ENCODE data around the gene MTHFD2.

Gene MTHFD2

GRCh38 chr2:74205113-74205512 lies 6.7 kb downstream of the MTHFD2 start:
- ChIA-PET CTCF (no interaction called here), POLR2A (interaction anchor here (1.0 to 2.4 kb wide), 2 partner anchors 11 to 27 kb away, joined by 3 to 8 read pairs; partner anchors contain the start of gene MOB1A)
- TF ChIP-seq ATF2 (tag by site-specific recombination; IDR thresholded peaks at IDR 0.05; ENCODE audit: low read depth) (no peak), PRDM6 (tag by site-specific recombination; IDR thresholded peaks at IDR 0.05) (peak; percentile 75), ZNF274 (IDR thresholded peaks at IDR 0.05; ENCODE audit: low read length) (no peak), ZNF274 (tag by site-specific recombination; IDR thresholded peaks at IDR 0.05; ENCODE audit: borderline replicate concordance) (no peak), FEZF1 (tag by site-specific recombination; IDR thresholded peaks at IDR 0.05) (peak; percentile 56), ZNF202 (tag by site-specific recombination; IDR thresholded peaks at IDR 0.05; ENCODE audit: borderline replicate concordance) (no peak)
- TF ChIP-seq, protein P1, sequence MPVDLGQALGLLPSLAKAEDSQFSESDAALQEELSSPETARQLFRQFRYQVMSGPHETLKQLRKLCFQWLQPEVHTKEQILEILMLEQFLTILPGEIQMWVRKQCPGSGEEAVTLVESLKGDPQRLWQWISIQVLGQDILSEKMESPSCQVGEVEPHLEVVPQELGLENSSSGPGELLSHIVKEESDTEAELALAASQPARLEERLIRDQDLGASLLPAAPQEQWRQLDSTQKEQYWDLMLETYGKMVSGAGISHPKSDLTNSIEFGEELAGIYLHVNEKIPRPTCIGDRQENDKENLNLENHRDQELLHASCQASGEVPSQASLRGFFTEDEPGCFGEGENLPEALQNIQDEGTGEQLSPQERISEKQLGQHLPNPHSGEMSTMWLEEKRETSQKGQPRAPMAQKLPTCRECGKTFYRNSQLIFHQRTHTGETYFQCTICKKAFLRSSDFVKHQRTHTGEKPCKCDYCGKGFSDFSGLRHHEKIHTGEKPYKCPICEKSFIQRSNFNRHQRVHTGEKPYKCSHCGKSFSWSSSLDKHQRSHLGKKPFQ (tag by site-specific recombination; IDR thresholded peaks at IDR 0.05), result no peak
- TF ChIP-seq, protein P2, sequence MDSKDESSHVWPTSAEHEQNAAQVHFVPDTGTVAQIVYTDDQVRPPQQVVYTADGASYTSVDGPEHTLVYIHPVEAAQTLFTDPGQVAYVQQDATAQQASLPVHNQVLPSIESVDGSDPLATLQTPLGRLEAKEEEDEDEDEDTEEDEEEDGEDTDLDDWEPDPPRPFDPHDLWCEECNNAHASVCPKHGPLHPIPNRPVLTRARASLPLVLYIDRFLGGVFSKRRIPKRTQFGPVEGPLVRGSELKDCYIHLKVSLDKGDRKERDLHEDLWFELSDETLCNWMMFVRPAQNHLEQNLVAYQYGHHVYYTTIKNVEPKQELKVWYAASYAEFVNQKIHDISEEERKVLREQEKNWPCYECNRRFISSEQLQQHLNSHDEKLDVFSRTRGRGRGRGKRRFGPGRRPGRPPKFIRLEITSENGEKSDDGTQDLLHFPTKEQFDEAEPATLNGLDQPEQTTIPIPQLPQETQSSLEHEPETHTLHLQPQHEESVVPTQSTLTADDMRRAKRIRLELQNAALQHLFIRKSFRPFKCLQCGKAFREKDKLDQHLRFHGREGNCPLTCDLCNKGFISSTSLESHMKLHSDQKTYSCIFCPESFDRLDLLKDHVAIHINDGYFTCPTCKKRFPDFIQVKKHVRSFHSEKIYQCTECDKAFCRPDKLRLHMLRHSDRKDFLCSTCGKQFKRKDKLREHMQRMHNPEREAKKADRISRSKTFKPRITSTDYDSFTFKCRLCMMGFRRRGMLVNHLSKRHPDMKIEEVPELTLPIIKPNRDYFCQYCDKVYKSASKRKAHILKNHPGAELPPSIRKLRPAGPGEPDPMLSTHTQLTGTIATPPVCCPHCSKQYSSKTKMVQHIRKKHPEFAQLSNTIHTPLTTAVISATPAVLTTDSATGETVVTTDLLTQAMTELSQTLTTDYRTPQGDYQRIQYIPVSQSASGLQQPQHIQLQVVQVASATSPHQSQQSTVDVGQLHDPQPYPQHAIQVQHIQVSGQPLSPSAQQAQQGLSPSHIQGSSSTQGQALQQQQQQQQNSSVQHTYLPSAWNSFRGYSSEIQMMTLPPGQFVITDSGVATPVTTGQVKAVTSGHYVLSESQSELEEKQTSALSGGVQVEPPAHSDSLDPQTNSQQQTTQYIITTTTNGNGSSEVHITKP (tag by site-specific recombination; IDR thresholded peaks at IDR 0.05), result peak; percentile 73
- no peaks in the 10 kb centered on the region for H3K9me3 ChIP-seq (ENCODE audit: control insufficient read depth, insufficient read depth, low read depth, low read length)
- H3K36me3 ChIP-seq (ENCODE audit: control insufficient read depth in 2 of 2, insufficient read depth in 1 of 2, low read length in 2 of 2), result peaks cover 30 to 33% of the 10 kb centered on the region in 2 experiments
- no peak overlapping the region for H3K4me3 ChIP-seq (ENCODE audit: low read depth, low read length)
- peaks cover 21% of the 10 kb centered on the region for H3K4me1 ChIP-seq (ENCODE audit: control insufficient read depth, insufficient read depth, low read length)
- peak overlapping the region; percentile 34; the same call in 1 of the 2 replicates for H3K27ac ChIP-seq (ENCODE audit: extremely low read depth, low read depth, low read length)

DNA sequence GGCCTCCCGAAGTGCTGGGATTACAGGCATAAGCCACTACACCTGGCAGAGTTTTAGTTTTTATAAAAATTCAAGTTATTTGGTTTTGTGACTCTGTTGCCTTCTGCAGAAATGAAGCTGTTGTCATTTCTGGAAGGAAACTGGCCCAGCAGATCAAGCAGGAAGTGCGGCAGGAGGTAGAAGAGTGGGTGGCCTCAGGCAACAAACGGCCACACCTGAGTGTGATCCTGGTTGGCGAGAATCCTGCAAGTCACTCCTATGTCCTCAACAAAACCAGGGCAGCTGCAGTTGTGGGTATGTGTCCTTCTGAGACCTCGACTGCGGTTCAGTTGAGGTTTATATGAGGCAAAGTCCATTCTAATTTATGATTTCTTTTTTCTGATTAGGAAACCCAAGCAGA lies 7.2 kb downstream of the MTHFD2 start:
- TF ChIP-seq, protein P1 (tag by site-specific recombination; IDR thresholded peaks at IDR 0.05), result 0 out of 2 replicates have a peak, but pooled peaks have one; percentile 18
- no peak for TF ChIP-seq IKZF3 (tag by site-specific recombination; IDR thresholded peaks at IDR 0.05)
- TF ChIP-seq, protein P3, sequence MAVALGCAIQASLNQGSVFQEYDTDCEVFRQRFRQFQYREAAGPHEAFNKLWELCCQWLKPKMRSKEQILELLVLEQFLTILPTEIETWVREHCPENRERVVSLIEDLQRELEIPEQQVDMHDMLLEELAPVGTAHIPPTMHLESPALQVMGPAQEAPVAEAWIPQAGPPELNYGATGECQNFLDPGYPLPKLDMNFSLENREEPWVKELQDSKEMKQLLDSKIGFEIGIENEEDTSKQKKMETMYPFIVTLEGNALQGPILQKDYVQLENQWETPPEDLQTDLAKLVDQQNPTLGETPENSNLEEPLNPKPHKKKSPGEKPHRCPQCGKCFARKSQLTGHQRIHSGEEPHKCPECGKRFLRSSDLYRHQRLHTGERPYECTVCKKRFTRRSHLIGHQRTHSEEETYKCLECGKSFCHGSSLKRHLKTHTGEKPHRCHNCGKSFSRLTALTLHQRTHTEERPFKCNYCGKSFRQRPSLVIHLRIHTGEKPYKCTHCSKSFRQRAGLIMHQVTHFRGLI (tag by site-specific recombination; IDR thresholded peaks at IDR 0.05), result peak; percentile 99
- Histone ChIP-seq H3K9me3 (ENCODE audit: control insufficient read depth, insufficient read depth, low read depth, low read length) (no peaks in the 10 kb centered on the region), H3K36me3 (ENCODE audit: control insufficient read depth in 2 of 2, insufficient read depth in 1 of 2, low read length in 2 of 2) (peaks cover 34 to 36% of the 10 kb centered on the region in 2 experiments), H3K27ac (ENCODE audit: extremely low read depth, low read depth, low read length) (no peak overlapping the region), H3K4me3 (ENCODE audit: low read depth, low read length) (no peak overlapping the region), H3K4me1 (ENCODE audit: control insufficient read depth, insufficient read depth, low read length) (peaks cover 18% of the 10 kb centered on the region)
- ChIA-PET CTCF (interaction anchor here (0.6 kb wide), 1 partner anchor 39 kb away, joined by 4 read pairs; no protein-coding TSS in a partner anchor), POLR2A (interaction anchor here (1.0 to 2.4 kb wide), 2 partner anchors 10 to 27 kb away, joined by 3 to 8 read pairs; partner anchors contain the start of gene MOB1A)

Measured in HEK293 (cell line).